HG03095 (cell line): ENCODE data around the gene CELA2A.
"Not testable (repeated sequence)": the region's sequence is repeated elsewhere in the genome, so short reads cannot be mapped to it uniquely, and the experiment has no call there.

ENCODE experiments used
- ATAC-seq: cut with Tn5 transposase; IDR thresholded peaks from one replicate; pipeline ENCODE4 v1.9.1; 2021; ENCODE audit warnings: moderate library complexity; ENCODE audit not compliant: unreplicated experiment

CELA2A gene

GRCh38 chr1:15466955-15467625, 10.6 kb downstream of the CELA2A start:
- not testable (repeated sequence) for ATAC-seq

- ATAC-seq, result no peak
Observed at GRCh38 chr1:15468145-15468544, 11.6 kb downstream of the CELA2A start.

- ATAC-seq, result no peak
Observed at GRCh38 chr1:15469361-15469760, 12.8 kb downstream of the CELA2A start.

- not testable (repeated sequence) for ATAC-seq
Observed at GRCh38 chr1:15469821-15470448, 13.4 kb downstream of the CELA2A start.

- ATAC-seq, result not testable (repeated sequence)
Observed at GRCh38 chr1:15471067-15471466, 14.5 kb downstream of the CELA2A start.

- not testable (repeated sequence) for ATAC-seq
Observed at GRCh38 chr1:15471723-15472122, 15.2 kb downstream of the CELA2A start.

- ATAC-seq, result no peak
Observed at GRCh38 chr1:15472587-15472986, 16.1 kb downstream of the CELA2A start.

GRCh38 chr1:15475752-15476314, 19.3 kb downstream of the CELA2A start, which contains the start of gene CELA2B:
CELA2B (plus strand) TSS chr1:15476104; CDS start chr1:15476126, 22 bp downstream.
- no peak for ATAC-seq

- ATAC-seq, result no peak
Observed at GRCh38 chr1:15476927-15477326, 20.4 kb downstream of the CELA2A start.

GRCh38 chr1:15477646-15478212, 21.2 kb downstream of the CELA2A start:
- no peak for ATAC-seq

GRCh38 chr1:15479654-15480347, 23.3 kb downstream of the CELA2A start:
- no peak for ATAC-seq

GRCh38 chr1:15482455-15482854, 25.9 kb downstream of the CELA2A start:
- ATAC-seq, result not testable (repeated sequence)

GRCh38 chr1:15482983-15483543, 26.5 kb downstream of the CELA2A start:
- not testable (repeated sequence) for ATAC-seq

- ATAC-seq, result no peak
Observed at GRCh38 chr1:15483971-15484370, 27.4 kb downstream of the CELA2A start.

- not testable (repeated sequence) for ATAC-seq
Observed at GRCh38 chr1:15484443-15484842, 27.9 kb downstream of the CELA2A start.

GRCh38 chr1:15485636-15486035, 29.1 kb downstream of the CELA2A start:
- ATAC-seq, result no peak

- ATAC-seq, result not testable (repeated sequence)
Observed at GRCh38 chr1:15486844-15487610, 30.5 kb downstream of the CELA2A start.

GRCh38 chr1:15488371-15488770, 31.8 kb downstream of the CELA2A start:
- ATAC-seq, result no peak

- no peak for ATAC-seq
Observed at GRCh38 chr1:15489052-15489736, 32.7 kb downstream of the CELA2A start.
